Tibial nerve (tissue), 4 donors: Measurements from ENCODE around the gene GPR180.

Experiments
- EP300 ChIP-seq, 2 donors: sonication (generic); formaldehyde crosslinking; IDR thresholded peaks; one replicate each; pipeline ENCODE4 v1.6.1; 2017; ENCODE audit warnings: antibody characterized with exemption in 2 of 2, mild to moderate bottlenecking in 1 of 2
- POLR2A ChIP-seq, 2 donors: fragments of 450-650 bp; IDR thresholded peaks; one replicate each; pipeline ENCODE4 v1.6.1; 2017; ENCODE audit warnings: antibody characterized with exemption in 2 of 2, mild to moderate bottlenecking in 2 of 2, moderate library complexity in 2 of 2
- TF ChIP-seq, protein P1 (sequence below), 5 experiments: fragments of 200-600 bp in 3 of 5; fragments of 450-650 bp in 2 of 5; sonication (generic) in 3 of 5; IDR thresholded peaks; one replicate each; pipeline ENCODE4 v1.5.1; 2016 to 2019; ENCODE audit warnings: antibody characterized with exemption in 5 of 5, mild to moderate bottlenecking in 3 of 5, moderate library complexity in 2 of 5

DNA sequence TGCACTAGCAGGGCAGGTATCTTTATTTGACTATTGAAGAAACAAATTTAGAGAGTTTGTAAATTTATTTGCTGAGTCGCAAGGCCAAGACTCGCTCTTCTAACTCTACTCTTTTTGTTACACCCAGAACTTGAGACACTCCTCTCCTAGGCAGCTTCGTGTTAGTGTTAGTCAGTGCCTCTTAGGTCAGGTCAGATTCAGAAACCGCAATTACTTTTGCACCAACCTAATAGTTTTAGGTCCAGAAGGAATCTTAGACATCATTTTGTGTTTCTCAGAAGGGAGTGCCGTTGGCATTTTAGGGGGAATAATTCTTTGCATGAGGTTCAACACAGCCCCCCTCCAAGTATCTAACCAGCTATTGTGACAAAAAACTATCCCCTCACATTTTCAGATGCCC, 8.8 kb downstream of the GPR180 start:
- TF ChIP-seq, protein P1, sequence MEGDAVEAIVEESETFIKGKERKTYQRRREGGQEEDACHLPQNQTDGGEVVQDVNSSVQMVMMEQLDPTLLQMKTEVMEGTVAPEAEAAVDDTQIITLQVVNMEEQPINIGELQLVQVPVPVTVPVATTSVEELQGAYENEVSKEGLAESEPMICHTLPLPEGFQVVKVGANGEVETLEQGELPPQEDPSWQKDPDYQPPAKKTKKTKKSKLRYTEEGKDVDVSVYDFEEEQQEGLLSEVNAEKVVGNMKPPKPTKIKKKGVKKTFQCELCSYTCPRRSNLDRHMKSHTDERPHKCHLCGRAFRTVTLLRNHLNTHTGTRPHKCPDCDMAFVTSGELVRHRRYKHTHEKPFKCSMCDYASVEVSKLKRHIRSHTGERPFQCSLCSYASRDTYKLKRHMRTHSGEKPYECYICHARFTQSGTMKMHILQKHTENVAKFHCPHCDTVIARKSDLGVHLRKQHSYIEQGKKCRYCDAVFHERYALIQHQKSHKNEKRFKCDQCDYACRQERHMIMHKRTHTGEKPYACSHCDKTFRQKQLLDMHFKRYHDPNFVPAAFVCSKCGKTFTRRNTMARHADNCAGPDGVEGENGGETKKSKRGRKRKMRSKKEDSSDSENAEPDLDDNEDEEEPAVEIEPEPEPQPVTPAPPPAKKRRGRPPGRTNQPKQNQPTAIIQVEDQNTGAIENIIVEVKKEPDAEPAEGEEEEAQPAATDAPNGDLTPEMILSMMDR (IDR thresholded peaks at IDR 0.05) = no peak
- TF ChIP-seq POLR2A (IDR thresholded peaks at IDR 0.05) = no peak
- TF ChIP-seq EP300 (IDR thresholded peaks at IDR 0.05) = no peak
